BLaER1 (cell line): ENCODE results near the gene FASTK.

Experiments
- H3K27ac ChIP-seq: shearing (Covaris generic); formaldehyde crosslinking; 2 replicates; pipeline ENCODE4 v1.8.1; 2022
- H3K27me3 ChIP-seq: shearing (Covaris generic); formaldehyde crosslinking; 2 replicates; pipeline ENCODE4 v1.8.1; 2022
- H3K36me3 ChIP-seq: shearing (Covaris generic); formaldehyde crosslinking; 2 replicates; pipeline ENCODE4 v1.8.1; 2022
- H3K4me1 ChIP-seq: shearing (Covaris generic); formaldehyde crosslinking; 2 replicates; pipeline ENCODE4 v1.8.1; 2022
- H3K4me2 ChIP-seq: shearing (Covaris generic); formaldehyde crosslinking; 2 replicates; pipeline ENCODE4 v1.8.1; 2022
- H3K4me3 ChIP-seq: shearing (Covaris generic); formaldehyde crosslinking; 2 replicates; pipeline ENCODE4 v1.8.1; 2022
- H3K9ac ChIP-seq: shearing (Covaris generic); formaldehyde crosslinking; 2 replicates; pipeline ENCODE4 v1.8.1; 2022
- H3K9me3 ChIP-seq: shearing (Covaris generic); formaldehyde crosslinking; 2 replicates; pipeline ENCODE4 v1.8.1; 2022
- H4K20me1 ChIP-seq: shearing (Covaris generic); formaldehyde crosslinking; 2 replicates; pipeline ENCODE4 v1.8.1; 2022
- Cebpa-rat ChIP-seq: shearing (Covaris generic); IDR thresholded peaks from 2 replicates; pipeline ENCODE4 v1.8.1; 2022

The FASTK gene

GRCh38 chr7:151083071-151083823, 2.6 kb upstream of the FASTK start, which contains the start of gene TMUB1:
Gene TMUB1, minus strand, starts transcription at chr7:151083493. Its CDS starts 930 bp downstream, at chr7:151082563.
- peak within 1 kb of the TSS; percentile 96 for H3K27ac ChIP-seq
- H3K4me3 ChIP-seq, result peak within 1 kb of the TSS; percentile 99
- TF ChIP-seq Cebpa-rat, result no peak
- peaks cover 45% of the 10 kb centered on the region for H3K27me3 ChIP-seq
- H3K9ac ChIP-seq, result peak within 1 kb of the TSS; percentile 99
- H3K4me1 ChIP-seq, result peaks cover 69% of the 10 kb centered on the region
- H3K9me3 ChIP-seq, result no peaks in the 10 kb centered on the region
- H4K20me1 ChIP-seq, result peaks cover 49% of the 10 kb centered on the region
- H3K36me3 ChIP-seq, result no peaks in the 10 kb centered on the region
- peak within 1 kb of the TSS; percentile 99 for H3K4me2 ChIP-seq

- H3K4me2 ChIP-seq, result peak overlapping the region; percentile 99
- peak overlapping the region; percentile 96 for H3K27ac ChIP-seq
- no peaks in the 10 kb centered on the region for H3K9me3 ChIP-seq
- peaks cover 36% of the 10 kb centered on the region for H3K27me3 ChIP-seq
- H3K36me3 ChIP-seq, result peaks cover 5% of the 10 kb centered on the region
- H4K20me1 ChIP-seq, result peaks cover 49% of the 10 kb centered on the region
- H3K4me1 ChIP-seq, result peaks cover 69% of the 10 kb centered on the region
- H3K4me3 ChIP-seq, result peak overlapping the region; percentile 99
- H3K9ac ChIP-seq, result peak overlapping the region; percentile 99
- TF ChIP-seq Cebpa-rat, result no peak
Observed at GRCh38 chr7:151082141-151083070, 1.8 kb upstream of the FASTK start.

DNA sequence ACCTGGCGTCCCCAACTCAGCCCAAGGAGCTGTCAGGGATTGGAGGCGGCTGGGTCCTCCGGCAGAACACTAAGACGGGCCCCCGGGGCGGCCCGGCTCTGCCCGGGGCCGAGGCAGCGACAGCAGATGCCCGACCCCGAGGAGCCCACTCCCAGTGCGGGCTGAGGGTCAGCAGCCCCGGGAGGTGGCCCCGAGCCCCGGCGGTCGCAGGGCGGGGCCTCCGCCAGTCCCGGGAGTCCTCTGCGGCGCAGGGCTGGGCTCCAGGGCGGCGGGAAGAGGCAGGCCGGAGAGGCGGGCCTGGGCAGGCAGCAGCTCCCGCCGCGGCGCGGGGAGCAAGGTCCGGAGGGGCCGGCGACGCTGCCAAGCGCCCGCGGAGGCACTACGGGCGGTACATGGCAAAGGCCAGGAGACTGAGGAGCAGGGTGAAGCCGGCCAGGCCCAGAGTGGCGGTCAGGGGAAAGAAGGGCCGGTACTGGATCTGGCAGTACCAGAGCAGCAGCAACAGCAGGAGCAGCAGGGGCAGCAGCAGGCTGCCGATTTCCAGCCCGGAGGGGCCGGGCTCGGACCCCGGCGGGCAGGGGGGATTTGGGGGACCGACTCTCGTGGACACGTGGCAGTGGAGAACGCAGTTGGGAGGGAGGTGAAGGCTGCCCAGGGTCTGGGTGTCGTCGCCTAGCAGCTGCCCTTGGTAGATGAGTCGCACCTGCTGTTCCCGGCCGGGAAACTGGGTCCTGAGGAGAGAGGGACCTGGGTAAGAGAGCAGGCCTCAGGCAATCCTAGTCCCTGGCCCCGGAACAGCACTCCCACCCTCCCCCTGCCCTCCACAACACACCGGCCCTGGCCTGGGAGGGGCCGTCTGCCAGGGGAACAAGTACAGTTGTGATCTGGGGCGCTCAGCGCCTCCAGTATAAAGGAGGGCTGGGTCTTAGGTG, 827 bp upstream of the FASTK start:
- Histone ChIP-seq H3K9me3 (no peaks in the 10 kb centered on the region), H3K4me2 (peak overlapping the region; percentile 99), H4K20me1 (peaks cover 54% of the 10 kb centered on the region), H3K4me3 (peak overlapping the region; percentile 99), H3K9ac (peak overlapping the region; percentile 99), H3K27ac (peak overlapping the region; percentile 96), H3K27me3 (peaks cover 28% of the 10 kb centered on the region), H3K36me3 (peaks cover 15% of the 10 kb centered on the region), H3K4me1 (peaks cover 74% of the 10 kb centered on the region)
- TF ChIP-seq Cebpa-rat, result no peak

- Histone ChIP-seq H3K27ac (peak overlapping the region; percentile 96), H3K4me2 (peak overlapping the region; percentile 99), H4K20me1 (peaks cover 64% of the 10 kb centered on the region), H3K27me3 (peaks cover 16% of the 10 kb centered on the region), H3K9me3 (no peaks in the 10 kb centered on the region), H3K4me1 (peaks cover 65% of the 10 kb centered on the region), H3K9ac (peak overlapping the region; percentile 99), H3K4me3 (peak overlapping the region; percentile 99), H3K36me3 (peaks cover 28% of the 10 kb centered on the region)
- TF ChIP-seq Cebpa-rat, result no peak
Observed at GRCh38 chr7:151080067-151080521, 515 bp downstream of the FASTK start.

GRCh38 chr7:151079199-151079910, 1.3 kb downstream of the FASTK start:
- Histone ChIP-seq H3K27ac (peak overlapping the region; percentile 96; the same call in 1 of the 2 replicates), H3K4me3 (peak overlapping the region; percentile 99), H3K4me1 (peaks cover 60% of the 10 kb centered on the region), H3K4me2 (peak overlapping the region; percentile 99), H3K36me3 (peaks cover 36% of the 10 kb centered on the region), H4K20me1 (peaks cover 71% of the 10 kb centered on the region), H3K9ac (peak overlapping the region; percentile 99), H3K9me3 (no peaks in the 10 kb centered on the region), H3K27me3 (peaks cover 9% of the 10 kb centered on the region; the same call in 1 of the 2 replicates)
- no peak for TF ChIP-seq Cebpa-rat

- peaks cover 45% of the 10 kb centered on the region for H3K36me3 ChIP-seq
- H3K4me1 ChIP-seq, result peaks cover 52% of the 10 kb centered on the region
- H3K4me3 ChIP-seq, result no peak overlapping the region; the same call in 1 of the 2 replicates
- H3K4me2 ChIP-seq, result peak overlapping the region; percentile 99
- no peak for TF ChIP-seq Cebpa-rat
- H3K27me3 ChIP-seq, result no peaks in the 10 kb centered on the region; the same call in 1 of the 2 replicates
- 0 out of 2 replicates have a peak overlapping the region, but pooled peaks have one; percentile 30 for H3K27ac ChIP-seq
- H4K20me1 ChIP-seq, result peaks cover 76% of the 10 kb centered on the region
- peak overlapping the region; percentile 99; the same call in 1 of the 2 replicates for H3K9ac ChIP-seq
- H3K9me3 ChIP-seq, result no peaks in the 10 kb centered on the region
Observed at GRCh38 chr7:151078233-151079040, 2.2 kb downstream of the FASTK start.

- H3K4me1 ChIP-seq, result peaks cover 51% of the 10 kb centered on the region
- TF ChIP-seq Cebpa-rat, result no peak
- no peaks in the 10 kb centered on the region for H3K9me3 ChIP-seq
- no peak overlapping the region for H3K27ac ChIP-seq
- H3K4me3 ChIP-seq, result no peak overlapping the region
- H4K20me1 ChIP-seq, result peaks cover 76% of the 10 kb centered on the region
- H3K36me3 ChIP-seq, result peaks cover 51% of the 10 kb centered on the region
- no peaks in the 10 kb centered on the region for H3K27me3 ChIP-seq
- H3K9ac ChIP-seq, result no peak overlapping the region; the same call in 1 of the 2 replicates
- peak overlapping the region; percentile 99 for H3K4me2 ChIP-seq
Observed at GRCh38 chr7:151077705-151078232, 2.8 kb downstream of the FASTK start.
